Heart right ventricle (tissue), 16 donors: ENCODE measurements around the gene USP32. TPM values are rescaled to one million over a fixed set of nuclear protein-coding genes. Genes with fewer than 3 reads are reported as not detected.

Experiments
- ATAC-seq, 8 donors: fragments of 200-7000 bp; cut with Tn5 transposase; one replicate each; pipeline ENCODE4 v1.9.1; 2020; ENCODE audit warnings: mild to moderate bottlenecking in 8 of 8, moderate library complexity in 8 of 8, moderate number of reproducible peaks in 1 of 8
- DNase-seq, 2 donors: peaks; one replicate each; pipeline ENCODE4 v3.0.0-alpha.2; 2020
- H3K27ac ChIP-seq, 10 donors: fragments of 200-600 bp; sonication (generic) in 2 of 10; one replicate each; pipeline versions ENCODE4 v1.5.0 to v1.8.0; 2020 to 2022; ENCODE audit warnings: mild to moderate bottlenecking in 3 of 10
- H3K27me3 ChIP-seq, 7 donors: fragments of 200-600 bp; one replicate each; pipeline ENCODE4 v1.8.0; 2021 to 2022; ENCODE audit warnings: mild to moderate bottlenecking in 2 of 7
- H3K36me3 ChIP-seq, 9 donors: fragments of 200-600 bp; sonication (generic) in 1 of 9; one replicate each; pipeline versions ENCODE4 v1.5.0 to v1.8.0; 2020 to 2022; ENCODE audit warnings: mild to moderate bottlenecking in 2 of 9
- H3K4me1 ChIP-seq, 9 donors: fragments of 200-600 bp; sonication (generic) in 1 of 9; one replicate each; pipeline versions ENCODE4 v1.5.0 to v1.8.0; 2020 to 2022; ENCODE audit warnings: mild to moderate bottlenecking in 4 of 9
- H3K4me3 ChIP-seq, 10 donors: fragments of 200-600 bp; sonication (generic) in 2 of 10; one replicate each; pipeline versions ENCODE4 v1.5.0 to v1.8.0; 2020 to 2022; ENCODE audit warnings: mild to moderate bottlenecking in 7 of 10, moderate library complexity in 2 of 10
- H3K9me3 ChIP-seq, 11 donors: fragments of 200-600 bp in 10 of 11; sonication (generic) in 2 of 11; one replicate each; pipeline versions ENCODE4 v1.5.0 to v1.8.0; 2013 to 2022; ENCODE audit warnings: mild to moderate bottlenecking in 2 of 11, control low read depth in 1 of 11, moderate library complexity in 1 of 11
- WGBS, 2 donors: extraction: QIAGEN DNeasy Blood & Tissue Kit; methylation state at CpG; one replicate each; pipeline ENCODE4 v1.1.7; 2013; ENCODE audit warnings: inconsistent platforms in 1 of 2; 5-methylcytosine and 5-hydroxymethylcytosine counted together
- intact Hi-C, 10 donors: fragments of 100-400 bp; cut with DNase I; formaldehyde crosslinking; loops; one replicate each; pipeline versions ENCODE4 v1.11.1 to v1.14.2; 2022
- polyA plus RNA-seq, 2 donors: library from polyadenylated mRNA; stranded (reverse); fragments of 200-250 nt; gene quantifications; one replicate each; pipeline ENCODE4 v1.2.3, GENCODE V29; 2013
- total RNA-seq, 10 donors: library from RNA; stranded (reverse); fragmentation: NEBNext Ultra II Directional in 3 of 10; extraction: Animal tissue kit (Norgen Biotek cat#: 25700) in 3 of 10; gene quantifications; one replicate each; pipeline versions ENCODE4 v1.2.1 to v1.2.4, GENCODE V29; 2021 to 2023
- TF ChIP-seq, protein P1 (sequence below), 9 donors: fragments of 200-600 bp; sonication (generic) in 2 of 9; IDR thresholded peaks; one replicate each; pipeline versions ENCODE4 v1.5.0 to v1.8.0; 2021 to 2022; ENCODE audit warnings: antibody characterized with exemption in 9 of 9, mild to moderate bottlenecking in 5 of 9, moderate library complexity in 1 of 9
- donor health status: Arrhythmogenic right ventricular cardiomyopathy.
- donor health status: ischemic (EF 13 %, LVEDD 7.1; RV severe dilation, severe dysfunction).
- donor health status: healthy with polysubstance abuse.
- donor health status: DM: no; HTN: yes; CAD: no.
- donor health status: DM: no; HTN: no; CAD: no.
- donor health status: ischemic (EF 25% LVEDD 6.9; RV normal size, moderate dysfunction).
- donor health status: ischemic (EF 25% LVEDD 5.7; RV mildly dilated, moderate dysfunction).
- donor health status: healthy.
- donor health status: DM: yes; HTN: yes; CAD: no.
- donor health status: Ischemic cardiomyopathy.
- donor health status: ischemic (EF 35%, LVEDD 5.7; RV mildly dilated, moderate dysfunction).
- donor health status: nonischemic (EF 11% LVEDD 7.7; RV severe dilation, severe dysfunction).
- donor health status: DM: yes; HTN: yes; CAD: no.
- donor health status: PGD.
- donor health status: ischemic (EF 29% LVEDD 5.4; RV normal size, mild dysfunction).
- donor health status: nonischemic (EF 23%, LVEDD 6.1; RV moderate dilation, normal function).

The USP32 gene
- total and polyA plus RNA-seq, 12 donors = 13.3 to 38.6 (median 29.3) TPM

DNA sequence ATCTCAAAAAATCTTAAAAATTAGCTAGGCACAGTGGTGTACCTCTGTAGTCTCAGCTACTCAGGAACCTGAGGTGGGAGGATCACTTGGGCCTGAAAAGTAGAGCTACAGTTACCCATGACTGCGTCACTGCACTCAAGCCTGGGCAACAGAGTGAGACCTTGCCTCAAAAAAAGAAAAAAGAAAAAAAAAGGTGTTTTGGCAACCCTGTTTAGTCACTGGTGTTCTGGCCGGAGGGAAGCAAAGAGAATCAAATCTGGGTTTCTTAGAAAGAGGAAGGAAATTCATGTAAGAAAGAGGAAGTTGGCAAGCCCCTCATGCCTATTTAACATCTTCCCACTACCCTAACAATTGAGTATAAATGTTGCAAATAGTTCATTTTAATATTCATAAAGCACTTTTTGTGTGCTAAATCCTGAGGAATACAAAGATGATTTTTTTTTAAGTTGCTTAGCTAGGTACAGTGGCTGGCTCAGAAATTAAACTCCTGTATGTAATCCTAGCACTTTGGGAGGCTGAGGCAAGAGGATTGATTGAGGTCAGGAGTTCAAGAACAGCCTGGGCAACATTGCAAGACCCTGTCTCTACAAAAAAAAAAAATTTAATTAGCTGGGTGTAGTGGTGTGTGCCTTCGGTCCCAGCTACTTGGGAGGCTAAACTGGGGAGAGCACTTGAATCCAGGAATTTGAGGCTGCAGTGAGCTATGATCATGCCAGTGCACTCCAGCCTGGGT, 6.5 kb upstream of the USP32 start:
- DNase-seq = no peak
- Histone ChIP-seq H3K9me3 (no peaks in the 10 kb centered on the region), H3K4me1 (peaks cover 0 to 55% (median 0%) of the 10 kb centered on the region in 9 donors), H3K4me3 (no peak overlapping the region), H3K27me3 (no peaks in the 10 kb centered on the region), H3K27ac (peak overlapping the region in 6 of 10 donors; percentile 17 to 90 (median 40)), H3K36me3 (no peaks in the 10 kb centered on the region)
- ATAC-seq = peak in 6 of 8 donors; percentile 13 to 56 (median 36)
- intact Hi-C loops = no loop called here
- WGBS, 2 donors = 72 to 78% methylated on average over 3 of the region's 3 CpGs
- TF ChIP-seq, protein P1, sequence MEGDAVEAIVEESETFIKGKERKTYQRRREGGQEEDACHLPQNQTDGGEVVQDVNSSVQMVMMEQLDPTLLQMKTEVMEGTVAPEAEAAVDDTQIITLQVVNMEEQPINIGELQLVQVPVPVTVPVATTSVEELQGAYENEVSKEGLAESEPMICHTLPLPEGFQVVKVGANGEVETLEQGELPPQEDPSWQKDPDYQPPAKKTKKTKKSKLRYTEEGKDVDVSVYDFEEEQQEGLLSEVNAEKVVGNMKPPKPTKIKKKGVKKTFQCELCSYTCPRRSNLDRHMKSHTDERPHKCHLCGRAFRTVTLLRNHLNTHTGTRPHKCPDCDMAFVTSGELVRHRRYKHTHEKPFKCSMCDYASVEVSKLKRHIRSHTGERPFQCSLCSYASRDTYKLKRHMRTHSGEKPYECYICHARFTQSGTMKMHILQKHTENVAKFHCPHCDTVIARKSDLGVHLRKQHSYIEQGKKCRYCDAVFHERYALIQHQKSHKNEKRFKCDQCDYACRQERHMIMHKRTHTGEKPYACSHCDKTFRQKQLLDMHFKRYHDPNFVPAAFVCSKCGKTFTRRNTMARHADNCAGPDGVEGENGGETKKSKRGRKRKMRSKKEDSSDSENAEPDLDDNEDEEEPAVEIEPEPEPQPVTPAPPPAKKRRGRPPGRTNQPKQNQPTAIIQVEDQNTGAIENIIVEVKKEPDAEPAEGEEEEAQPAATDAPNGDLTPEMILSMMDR (IDR thresholded peaks at IDR 0.05) = no peak

DNA sequence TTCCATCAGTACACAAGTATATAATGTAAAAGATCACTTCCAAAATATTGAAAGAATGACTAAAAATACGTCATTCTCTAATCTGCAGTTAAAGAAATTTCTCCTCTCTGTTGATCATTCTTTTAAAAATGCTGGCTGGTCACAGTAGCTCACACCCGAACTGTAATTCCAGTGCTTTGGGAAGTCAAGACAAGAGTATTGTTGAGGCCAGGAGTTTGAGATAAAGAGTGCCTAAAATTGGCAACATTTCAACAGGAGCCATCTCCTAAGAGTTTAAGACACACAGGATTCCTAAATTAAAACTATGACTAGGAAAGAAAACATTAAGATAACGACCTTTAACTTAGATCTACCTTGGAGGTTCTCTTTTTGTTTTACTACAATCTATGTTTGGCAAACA, 4.5 kb upstream of the USP32 start:
- intact Hi-C loops = no loop called here
- ATAC-seq = no peak
- peaks cover 0 to 63% (median 5%) of the 10 kb centered on the region in 9 donors for H3K4me1 ChIP-seq

DNA sequence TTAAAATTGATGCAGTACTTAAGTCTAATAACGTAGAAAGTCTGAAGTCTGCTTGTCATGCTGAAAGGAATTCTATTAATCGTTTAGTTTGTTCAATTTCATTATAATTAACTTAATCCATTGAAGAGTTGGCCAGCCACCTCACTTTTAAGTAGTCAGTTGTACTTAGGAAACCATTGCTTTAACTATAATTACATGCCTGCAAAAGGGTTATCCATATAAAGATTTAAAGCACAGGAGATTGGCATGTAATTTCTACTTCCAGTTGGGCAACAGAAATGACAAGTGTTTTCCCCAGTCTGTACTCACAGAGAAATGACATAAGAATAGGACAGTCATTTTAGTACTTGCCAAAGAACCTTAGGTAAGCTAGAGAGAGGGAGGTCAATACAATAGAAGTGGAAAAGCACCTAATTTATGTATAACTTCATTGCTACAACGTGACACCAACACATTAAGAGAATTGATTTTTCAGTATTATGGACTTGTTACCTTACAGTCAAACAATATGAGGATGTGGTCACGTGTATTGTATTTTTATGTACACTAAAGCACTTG, 3.7 kb upstream of the USP32 start:
- Histone ChIP-seq H3K4me1 (peaks cover 0 to 69% (median 9%) of the 10 kb centered on the region in 9 donors), H3K9me3 (no peaks in the 10 kb centered on the region), H3K36me3 (no peaks in the 10 kb centered on the region), H3K27ac (peak overlapping the region in 1 of 10 donors; percentile 70), H3K4me3 (no peak overlapping the region), H3K27me3 (no peaks in the 10 kb centered on the region)
- no peak for ATAC-seq
- DNase-seq = no peak
- intact Hi-C loops = no loop called here
- WGBS, 2 donors = 82 to 88% methylated on average over 4 of the region's 4 CpGs
- TF ChIP-seq, protein P1 (IDR thresholded peaks at IDR 0.05) = no peak

More for the DNA sequence above, 4.5 kb upstream of the USP32 start:
- TF ChIP-seq, protein P1 (IDR thresholded peaks at IDR 0.05) = no peak
- no peak overlapping the region for H3K4me3 ChIP-seq
- H3K27ac ChIP-seq = peak overlapping the region in 1 of 10 donors; percentile 59
- no peaks in the 10 kb centered on the region for H3K27me3 ChIP-seq
- no peak for DNase-seq
- 62% methylated on average over 3 of the region's 3 CpGs for WGBS, 2 donors
- no peaks in the 10 kb centered on the region for H3K36me3 ChIP-seq
- H3K9me3 ChIP-seq = no peaks in the 10 kb centered on the region

DNA sequence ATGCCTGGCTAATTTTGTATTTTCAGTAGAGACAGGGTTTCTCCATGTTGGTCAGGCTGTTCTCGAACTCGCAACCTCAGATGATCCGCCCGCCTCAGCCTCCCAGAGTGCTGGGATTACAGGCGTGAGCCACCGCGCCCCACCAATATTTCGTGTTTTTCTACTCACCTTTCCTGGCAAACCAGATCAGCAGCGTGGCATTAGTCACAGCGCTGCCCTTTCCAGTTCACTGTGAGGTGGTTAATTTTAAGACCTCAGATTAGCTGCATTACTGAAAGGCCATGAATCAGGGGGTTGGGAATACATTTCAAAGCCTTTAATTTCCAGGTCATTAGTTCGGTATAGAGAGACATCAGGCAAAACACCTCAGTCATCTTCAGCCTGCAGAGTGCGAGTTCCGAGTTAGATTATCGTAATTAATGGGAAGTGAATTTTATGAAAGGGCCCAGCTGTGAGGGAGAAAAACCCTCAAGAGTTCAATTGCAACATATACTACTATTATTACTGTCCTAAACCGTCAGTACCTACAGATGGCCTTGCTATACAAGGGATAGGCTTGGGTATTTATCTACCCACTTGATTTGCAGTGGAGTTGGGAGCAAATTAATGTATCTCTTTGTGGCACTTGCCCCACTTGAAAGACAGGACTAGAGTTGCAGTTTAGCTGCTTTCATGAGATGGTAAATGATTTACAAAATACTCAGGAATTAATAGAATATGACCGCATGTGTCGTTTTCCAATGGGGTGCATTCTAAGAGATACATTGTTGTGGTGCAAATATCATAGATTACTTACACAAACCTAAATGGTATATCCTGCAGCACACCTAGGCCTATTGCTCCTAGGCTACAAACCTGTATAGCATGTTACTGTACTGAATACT, 2.1 kb upstream of the USP32 start:
- intact Hi-C loops = no loop called here
- TF ChIP-seq, protein P1 (IDR thresholded peaks at IDR 0.05) = no peak
- no peak for ATAC-seq
- Histone ChIP-seq H3K4me1 (peaks cover 0 to 81% (median 23%) of the 10 kb centered on the region in 9 donors), H3K27ac (peak overlapping the region in 1 of 10 donors; percentile 98), H3K4me3 (no peak overlapping the region), H3K9me3 (no peaks in the 10 kb centered on the region), H3K36me3 (no peaks in the 10 kb centered on the region), H3K27me3 (no peaks in the 10 kb centered on the region)
- no peak for DNase-seq
- 95 to 96% methylated on average over 17 of the region's 17 CpGs for WGBS, 2 donors
